WERI-Rb-1 (cell line): Measurements from ENCODE around the gene KLF3.
A peak's percentile ranks its signal among the peaks of the same experiment; 100 is the strongest.

Source experiments
- DNase-seq: peaks from one replicate; pipeline ENCODE4 v3.0.0-alpha.2; 2020
- H3K27ac ChIP-seq: fragments of 250-450 bp; sonication (Bioruptor Pico); 2 replicates; pipeline ENCODE4 v1.5.1; 2020; ENCODE audit warnings: mild to moderate bottlenecking, moderate library complexity
- H3K27me3 ChIP-seq: fragments of 250-450 bp; sonication (Bioruptor Pico); 2 replicates; pipeline ENCODE4 v1.5.1; 2021; ENCODE audit warnings: mild to moderate bottlenecking, low read depth, moderate library complexity; ENCODE audit not compliant: insufficient read depth, severe bottlenecking
- H3K36me3 ChIP-seq: fragments of 250-450 bp; sonication (Bioruptor Pico); 2 replicates; pipeline ENCODE4 v1.5.1; 2020; ENCODE audit warnings: mild to moderate bottlenecking, moderate library complexity
- H3K4me3 ChIP-seq: 2 replicates; pipeline ENCODE4 v1.5.1; 2011; ENCODE audit warnings: low read depth, mild to moderate bottlenecking, control low read depth, low read length
- H3K9me3 ChIP-seq: fragments of 250-450 bp; sonication (Bioruptor Pico); 2 replicates; pipeline ENCODE4 v1.5.1; 2021; ENCODE audit warnings: mild to moderate bottlenecking, moderate library complexity; ENCODE audit not compliant: severe bottlenecking
- TF ChIP-seq, protein P1 (sequence below): IDR thresholded peaks from 2 replicates; pipeline ENCODE4 v1.5.1; 2011; ENCODE audit warnings: low read depth, mild to moderate bottlenecking, control low read depth, inconsistent platforms, low read length

The KLF3 gene

DNA sequence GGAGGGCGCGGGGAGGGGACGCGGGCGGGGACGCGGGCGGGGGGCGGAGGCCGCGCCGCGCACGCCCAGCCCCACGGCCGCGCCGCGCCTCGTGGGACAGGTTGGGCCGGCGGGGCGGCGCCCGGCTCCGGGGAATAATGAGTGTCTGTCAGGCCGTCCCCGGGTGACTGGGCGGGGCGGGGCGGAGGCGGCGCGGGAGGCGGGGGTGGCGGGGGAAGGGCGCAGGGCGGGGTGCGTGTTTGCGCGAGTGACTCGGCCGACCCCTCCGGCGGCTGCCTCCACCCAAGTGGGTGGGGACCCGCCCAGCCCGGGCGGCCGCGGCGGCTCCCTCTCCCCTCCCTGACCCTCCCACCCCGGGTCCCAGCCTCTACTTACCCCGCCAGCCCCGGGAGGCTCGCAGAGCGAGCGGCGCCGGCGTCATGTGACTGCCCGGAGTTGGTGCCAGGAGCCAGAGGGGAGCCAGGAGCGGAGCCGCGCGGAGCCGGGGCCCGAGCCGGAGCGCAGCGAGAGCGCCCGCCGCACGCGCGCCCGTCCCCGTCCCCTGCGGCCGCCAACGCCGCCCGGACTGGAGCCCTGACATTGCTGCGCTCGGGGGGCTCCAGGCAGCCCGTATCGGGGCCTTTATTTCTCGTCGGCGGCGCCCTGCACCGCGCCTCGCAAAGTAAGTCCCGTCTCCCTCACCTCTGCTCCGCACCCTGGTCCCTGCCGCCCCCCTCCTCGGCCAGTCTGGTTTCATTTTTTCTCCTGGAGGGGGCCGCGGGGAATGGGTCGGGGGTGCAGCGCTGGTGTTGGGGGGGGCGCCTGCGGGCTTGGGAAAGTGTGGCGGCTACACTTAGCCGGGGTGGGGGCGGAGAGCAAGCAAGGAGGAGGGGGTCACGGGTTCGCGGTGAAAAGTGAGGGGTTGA is at the start of gene KLF3:
Gene KLF3, plus strand, starts transcription at position 399 of the 905 bp plus-strand sequence. CDS start 16,427 bp downstream, outside the sequence.
- Histone ChIP-seq H3K36me3 (no peaks in the 10 kb centered on the region), H3K9me3 (no peaks in the 10 kb centered on the region), H3K27ac (peak within 1 kb of the TSS; percentile 92), H3K27me3 (no peaks in the 10 kb centered on the region), H3K4me3 (peak within 1 kb of the TSS; percentile 92)
- TF ChIP-seq, protein P1, sequence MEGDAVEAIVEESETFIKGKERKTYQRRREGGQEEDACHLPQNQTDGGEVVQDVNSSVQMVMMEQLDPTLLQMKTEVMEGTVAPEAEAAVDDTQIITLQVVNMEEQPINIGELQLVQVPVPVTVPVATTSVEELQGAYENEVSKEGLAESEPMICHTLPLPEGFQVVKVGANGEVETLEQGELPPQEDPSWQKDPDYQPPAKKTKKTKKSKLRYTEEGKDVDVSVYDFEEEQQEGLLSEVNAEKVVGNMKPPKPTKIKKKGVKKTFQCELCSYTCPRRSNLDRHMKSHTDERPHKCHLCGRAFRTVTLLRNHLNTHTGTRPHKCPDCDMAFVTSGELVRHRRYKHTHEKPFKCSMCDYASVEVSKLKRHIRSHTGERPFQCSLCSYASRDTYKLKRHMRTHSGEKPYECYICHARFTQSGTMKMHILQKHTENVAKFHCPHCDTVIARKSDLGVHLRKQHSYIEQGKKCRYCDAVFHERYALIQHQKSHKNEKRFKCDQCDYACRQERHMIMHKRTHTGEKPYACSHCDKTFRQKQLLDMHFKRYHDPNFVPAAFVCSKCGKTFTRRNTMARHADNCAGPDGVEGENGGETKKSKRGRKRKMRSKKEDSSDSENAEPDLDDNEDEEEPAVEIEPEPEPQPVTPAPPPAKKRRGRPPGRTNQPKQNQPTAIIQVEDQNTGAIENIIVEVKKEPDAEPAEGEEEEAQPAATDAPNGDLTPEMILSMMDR: no peak
- DNase-seq: peak; percentile 94

DNA sequence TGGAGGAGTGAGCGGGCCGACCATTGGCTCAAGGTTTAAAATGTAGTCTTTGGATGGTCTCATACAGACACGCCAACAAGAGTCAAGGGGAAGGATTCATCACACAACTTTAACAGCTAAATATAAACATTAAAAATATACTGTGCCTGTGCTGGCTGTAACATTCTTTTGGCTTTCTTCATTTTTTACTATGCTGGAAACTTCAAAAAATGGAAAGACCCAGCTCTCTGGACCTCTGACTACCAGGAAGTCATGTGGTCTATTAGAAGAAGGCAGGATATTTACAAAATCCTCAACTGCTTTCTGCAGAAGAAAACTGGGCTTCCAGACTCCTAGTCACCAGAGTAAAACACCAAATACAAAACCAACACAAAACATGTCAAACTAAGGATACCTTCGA is 49.8 kb upstream of the KLF3 start:
- Histone ChIP-seq H3K4me3 (no peak overlapping the region), H3K36me3 (no peaks in the 10 kb centered on the region), H3K27ac (no peak overlapping the region), H3K9me3 (no peaks in the 10 kb centered on the region), H3K27me3 (no peaks in the 10 kb centered on the region)
- DNase-seq: no peak
- TF ChIP-seq, protein P1: no peak

DNA sequence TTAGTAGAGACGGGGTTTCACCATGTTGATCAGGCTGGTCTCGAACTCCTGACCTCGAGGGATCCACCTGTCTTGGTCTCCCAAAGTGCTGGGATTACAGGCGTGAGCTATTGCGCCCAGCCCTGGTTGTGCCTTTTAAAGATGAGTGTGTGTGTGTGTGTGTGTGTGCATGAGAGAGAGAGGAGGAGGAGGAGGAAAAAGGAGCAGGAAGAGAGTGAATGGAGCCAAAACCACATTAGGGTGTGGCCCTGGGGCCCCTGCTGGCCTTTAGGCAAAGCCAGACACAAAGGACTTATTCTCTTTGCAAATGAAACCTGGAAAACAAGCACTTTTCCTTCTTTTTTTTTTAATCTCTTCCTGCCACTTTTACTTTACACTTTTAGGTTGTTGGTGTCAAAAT is 48.2 kb upstream of the KLF3 start:
- Histone ChIP-seq H3K27ac (no peak overlapping the region), H3K9me3 (no peaks in the 10 kb centered on the region)
- no peak for DNase-seq

DNA sequence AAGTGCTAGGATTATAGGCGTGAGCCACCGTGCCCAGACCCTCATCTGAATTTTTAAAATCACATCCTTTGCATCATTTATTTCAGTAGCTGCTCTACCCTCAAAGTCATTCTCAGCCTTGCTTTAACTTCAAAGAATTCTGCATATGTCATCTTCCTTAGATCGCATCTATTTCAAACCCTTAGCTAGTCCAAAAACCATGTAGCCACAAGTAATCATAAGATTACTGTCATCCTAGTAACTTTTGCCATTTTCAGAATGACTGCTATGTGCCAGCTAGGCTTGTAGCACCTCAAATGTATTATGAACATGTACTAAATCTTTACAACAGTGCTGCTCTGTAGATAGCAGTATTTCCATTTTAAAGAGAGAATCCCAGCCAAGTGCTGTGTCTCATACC is 45.5 kb upstream of the KLF3 start:
- no peaks in the 10 kb centered on the region for H3K27me3 ChIP-seq
- no peaks in the 10 kb centered on the region for H3K36me3 ChIP-seq
- H3K9me3 ChIP-seq: no peaks in the 10 kb centered on the region
- no peak overlapping the region for H3K4me3 ChIP-seq
- no peak overlapping the region for H3K27ac ChIP-seq
- TF ChIP-seq, protein P1: no peak
- no peak for DNase-seq

More for the DNA sequence above, 48.2 kb upstream of the KLF3 start:
- Histone ChIP-seq H3K36me3 (no peaks in the 10 kb centered on the region), H3K4me3 (no peak overlapping the region), H3K27me3 (no peaks in the 10 kb centered on the region)
- TF ChIP-seq, protein P1: no peak

DNA sequence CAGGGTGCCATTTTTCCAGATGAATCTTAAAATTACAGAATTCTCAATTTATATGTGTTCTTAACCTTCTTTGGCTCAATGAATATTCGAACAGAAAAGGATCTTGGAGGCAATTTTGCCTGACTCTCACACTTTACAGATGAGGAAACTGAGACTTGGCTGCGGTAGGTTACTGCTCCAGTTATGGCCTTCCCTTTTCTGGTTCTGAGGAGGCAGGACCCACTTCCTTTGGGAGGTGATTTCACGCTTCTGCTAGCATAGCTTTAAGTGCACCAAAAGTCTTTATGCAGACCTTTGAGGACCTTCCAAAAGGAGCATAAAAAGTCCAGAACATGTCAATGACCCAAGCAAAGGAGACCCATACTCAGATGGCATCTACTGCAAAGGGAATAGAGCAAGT is 44.7 kb upstream of the KLF3 start:
- TF ChIP-seq, protein P1: no peak
- H3K27me3 ChIP-seq: no peaks in the 10 kb centered on the region
- DNase-seq: no peak
- H3K9me3 ChIP-seq: no peaks in the 10 kb centered on the region
- no peak overlapping the region for H3K27ac ChIP-seq
- no peaks in the 10 kb centered on the region for H3K36me3 ChIP-seq
- H3K4me3 ChIP-seq: no peak overlapping the region
